ENCODE data around the gene METTL15.

The METTL15 gene

GRCh38 chr11:28228196-28228895 is 120.2 kb downstream of the METTL15 start:
- no peak for TF ChIP-seq CTCF (conservative IDR thresholded peaks at IDR 0.05; ENCODE audit: low read depth, low read length)
- peak; percentile 61 for DNase-seq (ENCODE audit: low read depth)
- H3K4me3 ChIP-seq (ENCODE audit: low read depth, low read length) = no peak overlapping the region

- DNase-seq (ENCODE audit: low read depth) = peak; percentile 79
- no peak overlapping the region for H3K4me3 ChIP-seq (ENCODE audit: low read depth, low read length)
- TF ChIP-seq CTCF (conservative IDR thresholded peaks at IDR 0.05; ENCODE audit: low read depth, low read length) = no peak
These were observed 123.3 kb downstream of the METTL15 start for GRCh38 chr11:28231475-28231874.

- no peak for TF ChIP-seq CTCF (conservative IDR thresholded peaks at IDR 0.05; ENCODE audit: low read depth, low read length)
- no peak overlapping the region for H3K4me3 ChIP-seq (ENCODE audit: low read depth, low read length)
- no peak for DNase-seq (ENCODE audit: low read depth)
These were observed 124.5 kb downstream of the METTL15 start for GRCh38 chr11:28232649-28233048.

- no peak overlapping the region for H3K4me3 ChIP-seq (ENCODE audit: low read depth, low read length)
- TF ChIP-seq CTCF (conservative IDR thresholded peaks at IDR 0.05; ENCODE audit: low read depth, low read length) = no peak
- DNase-seq (ENCODE audit: low read depth) = no peak
These were observed 133.6 kb downstream of the METTL15 start for GRCh38 chr11:28241760-28242159.

GRCh38 chr11:28242596-28242995 is 134.4 kb downstream of the METTL15 start:
- peak; percentile 39 for DNase-seq (ENCODE audit: low read depth)
- TF ChIP-seq CTCF (conservative IDR thresholded peaks at IDR 0.05; ENCODE audit: low read depth, low read length) = no peak

GRCh38 chr11:28243061-28243460 is 134.9 kb downstream of the METTL15 start:
- no peak for TF ChIP-seq CTCF (conservative IDR thresholded peaks at IDR 0.05; ENCODE audit: low read depth, low read length)
- no peak overlapping the region for H3K4me3 ChIP-seq (ENCODE audit: low read depth, low read length)

More at GRCh38 chr11:28242596-28242995, 134.4 kb downstream of the METTL15 start:
- H3K4me3 ChIP-seq (ENCODE audit: low read depth, low read length) = no peak overlapping the region

GRCh38 chr11:28243581-28243980 is 135.4 kb downstream of the METTL15 start:
- no peak for TF ChIP-seq CTCF (conservative IDR thresholded peaks at IDR 0.05; ENCODE audit: low read depth, low read length)
- H3K4me3 ChIP-seq (ENCODE audit: low read depth, low read length) = no peak overlapping the region
- DNase-seq (ENCODE audit: low read depth) = no peak

More at GRCh38 chr11:28243061-28243460, 134.9 kb downstream of the METTL15 start:
- DNase-seq (ENCODE audit: low read depth) = peak; percentile 13

All from choroid plexus epithelial cell (primary cell).